Measurements from ENCODE around the gene MPRIP.
"Not testable (repeated sequence)": the region's sequence is repeated elsewhere in the genome, so short reads cannot be mapped to it uniquely, and the experiment has no call there.

Gene MPRIP

GRCh38 chr17:17131839-17132238 lies 89.6 kb downstream of the MPRIP start:
- TF ChIP-seq CTCF (IDR thresholded peaks at IDR 0.05; ENCODE audit: low read depth, low read length), result no peak
- H3K4me3 ChIP-seq (replicated peaks in 1 of 2; ENCODE audit: low read depth in 2 of 2, low read length in 2 of 2), result no peak overlapping the region

GRCh38 chr17:17132746-17133145 lies 90.5 kb downstream of the MPRIP start:
- DNase-seq (ENCODE audit: low read depth in 2 of 2), result no peak
- H3K4me3 ChIP-seq (replicated peaks in 1 of 2; ENCODE audit: low read depth in 2 of 2, low read length in 2 of 2), result no peak overlapping the region

More at GRCh38 chr17:17131839-17132238, 89.6 kb downstream of the MPRIP start:
- DNase-seq (ENCODE audit: low read depth in 2 of 2), result no peak

GRCh38 chr17:17134051-17134956 lies 92.0 kb downstream of the MPRIP start:
- DNase-seq (ENCODE audit: low read depth in 2 of 2), result no peak
- no peak overlapping the region for H3K4me3 ChIP-seq (replicated peaks in 1 of 2; ENCODE audit: low read depth in 2 of 2, low read length in 2 of 2)
- no peak for TF ChIP-seq CTCF (IDR thresholded peaks at IDR 0.05; ENCODE audit: low read depth, low read length)

More at GRCh38 chr17:17132746-17133145, 90.5 kb downstream of the MPRIP start:
- TF ChIP-seq CTCF (IDR thresholded peaks at IDR 0.05; ENCODE audit: low read depth, low read length), result no peak

- no peak overlapping the region for H3K4me3 ChIP-seq (replicated peaks in 1 of 2; ENCODE audit: low read depth in 2 of 2, low read length in 2 of 2)
- DNase-seq (ENCODE audit: low read depth in 2 of 2), result no peak
- TF ChIP-seq CTCF (IDR thresholded peaks at IDR 0.05; ENCODE audit: low read depth, low read length), result no peak
Observed at GRCh38 chr17:17134957-17135333, 92.7 kb downstream of the MPRIP start.

- H3K4me3 ChIP-seq (replicated peaks in 1 of 2; ENCODE audit: low read depth in 2 of 2, low read length in 2 of 2); DNase-seq (ENCODE audit: low read depth in 2 of 2): not testable (repeated sequence)
Observed at GRCh38 chr17:17136221-17136620, 94.0 kb downstream of the MPRIP start.

GRCh38 chr17:17137731-17138585 lies 95.7 kb downstream of the MPRIP start:
- no peak overlapping the region for H3K4me3 ChIP-seq (replicated peaks in 1 of 2; ENCODE audit: low read depth in 2 of 2, low read length in 2 of 2)
- TF ChIP-seq CTCF (IDR thresholded peaks at IDR 0.05; ENCODE audit: low read depth, low read length), result no peak
- no peak for DNase-seq (ENCODE audit: low read depth in 2 of 2)

Measured in cardiac fibroblast (primary cell).